NB4 (cell line): ENCODE results near the gene S100A14.

Source experiments
- MYC ChIP-seq: IDR thresholded peaks from 2 replicates; pipeline ENCODE4 v1.6.1; 2011; ENCODE audit warnings: low read depth, low read length
- POLR2A ChIP-seq: IDR thresholded peaks from 2 replicates; pipeline ENCODE4 v1.6.1; 2011; ENCODE audit warnings: mild to moderate bottlenecking; ENCODE audit not compliant: insufficient read length; ENCODE audit errors: extremely low read depth
- TF ChIP-seq, protein P1 (sequence below): IDR thresholded peaks from one replicate; pipeline ENCODE4 v1.5.1; 2012; ENCODE audit warnings: low read depth, low read length

DNA sequence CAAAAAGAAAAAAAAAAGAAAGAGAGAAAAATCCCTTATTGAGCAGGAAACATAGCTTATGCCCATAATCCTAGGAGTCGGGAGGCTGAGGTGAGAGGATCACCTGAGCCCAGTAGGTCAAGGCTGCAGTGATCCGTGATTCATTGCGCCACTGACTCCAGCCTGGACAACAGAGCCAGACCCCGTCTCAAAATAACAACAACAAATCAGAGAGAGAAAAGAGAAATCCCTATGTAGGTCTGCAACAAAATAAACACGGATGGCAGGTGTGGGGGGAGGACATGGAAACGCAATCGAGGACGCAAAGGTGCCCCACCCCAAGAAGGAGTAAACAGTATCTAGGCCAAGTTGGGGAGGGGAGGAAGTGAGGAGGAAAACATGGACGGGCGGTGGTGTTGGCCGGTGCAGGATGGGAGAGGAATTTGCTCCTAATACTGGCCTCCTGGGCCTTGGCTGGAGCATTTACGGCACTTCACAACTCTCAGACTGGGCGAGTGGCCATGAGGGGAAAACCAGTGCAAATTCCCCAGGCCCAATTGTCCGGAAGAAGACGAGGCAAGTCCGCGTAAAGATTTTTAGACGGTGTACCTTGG, 17.1 kb upstream of the S100A14 start:
- TF ChIP-seq, protein P1, sequence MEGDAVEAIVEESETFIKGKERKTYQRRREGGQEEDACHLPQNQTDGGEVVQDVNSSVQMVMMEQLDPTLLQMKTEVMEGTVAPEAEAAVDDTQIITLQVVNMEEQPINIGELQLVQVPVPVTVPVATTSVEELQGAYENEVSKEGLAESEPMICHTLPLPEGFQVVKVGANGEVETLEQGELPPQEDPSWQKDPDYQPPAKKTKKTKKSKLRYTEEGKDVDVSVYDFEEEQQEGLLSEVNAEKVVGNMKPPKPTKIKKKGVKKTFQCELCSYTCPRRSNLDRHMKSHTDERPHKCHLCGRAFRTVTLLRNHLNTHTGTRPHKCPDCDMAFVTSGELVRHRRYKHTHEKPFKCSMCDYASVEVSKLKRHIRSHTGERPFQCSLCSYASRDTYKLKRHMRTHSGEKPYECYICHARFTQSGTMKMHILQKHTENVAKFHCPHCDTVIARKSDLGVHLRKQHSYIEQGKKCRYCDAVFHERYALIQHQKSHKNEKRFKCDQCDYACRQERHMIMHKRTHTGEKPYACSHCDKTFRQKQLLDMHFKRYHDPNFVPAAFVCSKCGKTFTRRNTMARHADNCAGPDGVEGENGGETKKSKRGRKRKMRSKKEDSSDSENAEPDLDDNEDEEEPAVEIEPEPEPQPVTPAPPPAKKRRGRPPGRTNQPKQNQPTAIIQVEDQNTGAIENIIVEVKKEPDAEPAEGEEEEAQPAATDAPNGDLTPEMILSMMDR = no peak
- TF ChIP-seq POLR2A (no peak), MYC (no peak)
